K562 (cell line): Measurements from ENCODE around the gene CCDC68. TPM values are rescaled to one million over a fixed set of nuclear protein-coding genes. Genes with fewer than 3 reads are reported as not detected.

Experiments
- ATAC-seq: fragments of 200-7000 bp; cut with Tn5 transposase; 3 replicates; pipeline ENCODE4 v1.9.1; 2020; ENCODE audit warnings: moderate library complexity
- BruUV-seq: library from RNA; stranded (reverse); fragments of 400-500 nt; replicated peaks from 2 replicates; lab custom pipeline; 2021; lab: Mats Ljungman, UMichigan
- CTCF ChIA-PET: fragments of 300-600 bp; formaldehyde crosslinking; extraction: SDS; loops from one replicate; lab custom pipeline; 2021; ENCODE audit warnings: low intra/inter-chr PET ratio; lab: Yijun Ruan, JAX
- POLR2A ChIA-PET: fragments of 300-600, 350-650 bp; sonication (Branson Sonifier 250); formaldehyde crosslinking; extraction: SDS; loops from one replicate; lab custom pipeline; 2021; ENCODE audit warnings: antibody characterized with exemption, inconsistent platforms; lab: Yijun Ruan, JAX
- DNase-seq, 4 experiments: peaks; one replicate each; pipeline versions ENCODE4 v3.0.0 to v3.0.0-alpha.2; 2011 to 2018; ENCODE audit warnings: low spot score in 3 of 4, mixed read lengths in 3 of 4; ENCODE audit errors: extremely low read depth in 1 of 4
- FAIRE-seq: peaks from 2 replicates; lab custom pipeline; 2011; peaks lifted over from hg19 to GRCh38; lab: Jason Lieb, UNC
- H2AFZ ChIP-seq: 2 replicates; pipeline ENCODE4 v1.6.0; 2011; ENCODE audit warnings: low read depth, low read length, control low read depth, inconsistent platforms
- H3K27ac ChIP-seq: fragments of 200-600 bp; 3 replicates; pipeline ENCODE4 v1.8.0; 2011; ENCODE audit warnings: low read depth, mild to moderate bottlenecking, control low read depth, inconsistent platforms, low read length, moderate library complexity, mixed read lengths; ENCODE audit errors: extremely low read depth
- H3K27me3 ChIP-seq, 2 experiments: fragments of 300-600 bp in 1 of 2; 2 replicates in 1 of 2; 3 replicates in 1 of 2; pipeline versions ENCODE4 v1.6.0 to v1.8.0; 2011; ENCODE audit warnings: inconsistent platforms in 2 of 2, low read length in 2 of 2, mild to moderate bottlenecking in 1 of 2, mixed read lengths in 1 of 2, moderate library complexity in 1 of 2; ENCODE audit not compliant: control insufficient read depth in 2 of 2, insufficient read depth in 2 of 2
- H3K36me3 ChIP-seq: fragments of 300-600 bp; 3 replicates; pipeline ENCODE4 v1.8.0; 2011; ENCODE audit warnings: mild to moderate bottlenecking, low read length, inconsistent platforms; ENCODE audit not compliant: control insufficient read depth, insufficient read depth
- H3K4me1 ChIP-seq, 2 experiments: fragments of 200-600 bp in 1 of 2; replicated peaks in 1 of 2; 2 replicates in 1 of 2; 3 replicates in 1 of 2; pipeline versions ENCODE4 v1.5.1 to v1.8.0; 2011; ENCODE audit warnings: inconsistent platforms in 2 of 2, low read length in 2 of 2, mild to moderate bottlenecking in 1 of 2, mixed read lengths in 1 of 2, moderate library complexity in 1 of 2; ENCODE audit not compliant: control insufficient read depth in 2 of 2, insufficient read depth in 2 of 2
- H3K4me2 ChIP-seq: 2 replicates; pipeline ENCODE4 v1.6.1; 2011; ENCODE audit warnings: low read length, control low read depth, inconsistent platforms, mixed read lengths; ENCODE audit not compliant: insufficient read depth
- H3K4me3 ChIP-seq: fragments of 200-600 bp; sonication (generic), shearing (Covaris generic); 2 replicates; pipeline ENCODE4 v1.5.1; 2016; ENCODE audit warnings: control low read depth, inconsistent platforms
- H3K79me2 ChIP-seq: fragments of 200-600 bp; 3 replicates; pipeline ENCODE4 v1.8.0; 2011; ENCODE audit warnings: low read length, inconsistent platforms; ENCODE audit not compliant: control insufficient read depth, insufficient read depth
- H3K9ac ChIP-seq, 2 experiments: 2 replicates each; pipeline versions ENCODE4 v1.6.0 to v1.6.1; 2011; ENCODE audit warnings: low read depth in 2 of 2, low read length in 2 of 2, control low read depth in 1 of 2, inconsistent platforms in 1 of 2, mild to moderate bottlenecking in 1 of 2, mixed read lengths in 1 of 2; ENCODE audit not compliant: insufficient read depth in 1 of 2
- H3K9me1 ChIP-seq: one replicate; pipeline ENCODE4 v1.6.0; 2011; ENCODE audit warnings: inconsistent platforms, mild to moderate bottlenecking, low read length, moderate library complexity; ENCODE audit not compliant: control insufficient read depth, insufficient read depth
- H3K9me3 ChIP-seq: replicated peaks from 2 replicates; pipeline ENCODE4 v1.5.1; 2011; ENCODE audit warnings: low read depth, low read length, inconsistent platforms; ENCODE audit not compliant: control insufficient read depth, insufficient read depth
- H4K20me1 ChIP-seq: replicated peaks from 2 replicates; pipeline ENCODE4 v1.6.1; 2011; ENCODE audit warnings: low read length, inconsistent platforms, mixed read lengths; ENCODE audit not compliant: control insufficient read depth, insufficient read depth
- CAMTA2 ChIP-seq: fragments of 250-450 bp; sonication (Bioruptor Pico); conservative IDR thresholded peaks from 2 replicates; pipeline ENCODE4 v1.5.1; 2022
- CBFA2T2 ChIP-seq: fragments of 450-650 bp; conservative IDR thresholded peaks from 2 replicates; pipeline ENCODE4 v1.6.1; 2017; ENCODE audit warnings: mild to moderate bottlenecking
- COPS2 ChIP-seq: fragments of 450-650 bp; conservative IDR thresholded peaks from 2 replicates; pipeline ENCODE4 v1.6.1; 2016; ENCODE audit warnings: mild to moderate bottlenecking, moderate library complexity
- MAFK ChIP-seq: IDR thresholded peaks from 2 replicates; pipeline ENCODE4 v1.6.1; 2011; ENCODE audit warnings: low read length, improper control_type of control experiment
- NR2F6 ChIP-seq: fragments of 450-650 bp; formaldehyde crosslinking; IDR thresholded peaks from 2 replicates; pipeline ENCODE4 v1.4.0; 2020; ENCODE audit warnings: mild to moderate bottlenecking
- NRF1 ChIP-seq, 2 experiments: fragments of 450-650 bp; IDR thresholded peaks in 1 of 2; conservative IDR thresholded peaks in 1 of 2; 2 replicates each; pipeline ENCODE4 v1.6.1; 2014; ENCODE audit warnings: mild to moderate bottlenecking in 2 of 2
- SLC30A9 ChIP-seq: fragments of 250-450 bp; sonication (Bioruptor Pico); IDR thresholded peaks from 2 replicates; pipeline ENCODE4 v1.8.0; 2022; ENCODE audit warnings: mild to moderate bottlenecking, moderate library complexity
- SMARCB1 ChIP-seq: IDR thresholded peaks from 2 replicates; pipeline ENCODE4 v1.6.1; 2011; ENCODE audit warnings: improper control_type of control experiment, low read depth; ENCODE audit not compliant: insufficient read length
- SRF ChIP-seq, 2 experiments: fragments of 250-450, 450-650 bp in 1 of 2; sonication (Bioruptor Pico) in 1 of 2; sonication (generic) in 1 of 2; formaldehyde crosslinking; IDR thresholded peaks; 2 replicates each; pipeline versions ENCODE4 v1.5.0 to v1.5.1; 2020 to 2022; ENCODE audit warnings: mild to moderate bottlenecking in 1 of 2, missing genetic modification reagents in 1 of 2
- TRIM24 ChIP-seq, 2 experiments: fragments of 450-650 bp; IDR thresholded peaks; 2 replicates each; pipeline ENCODE4 v1.6.1; 2016
- U2AF2 ChIP-seq: fragments of 200-400 bp; formaldehyde crosslinking; optimal IDR thresholded peaks from 2 replicates; pipeline ENCODE3; 2017; ENCODE audit warnings: low read depth, mild to moderate bottlenecking, low read length
- ZNF3 ChIP-seq: fragments of 250-450 bp; sonication (Bioruptor Pico); IDR thresholded peaks from 2 replicates; pipeline ENCODE4 v1.5.0; 2021; ENCODE audit warnings: mild to moderate bottlenecking, moderate library complexity
- ZNF780A ChIP-seq: fragments of 250-450 bp; sonication (Bioruptor Pico); IDR thresholded peaks from 2 replicates; pipeline ENCODE4 v1.5.0; 2021; ENCODE audit warnings: mild to moderate bottlenecking
- WGBS: fragments of 100-300 bp; shearing (Covaris generic); methylation state at CpG from one replicate; pipeline ENCODE4 v1.1.6; 2016; ENCODE audit warnings: low coverage, mixed read lengths; ENCODE audit not compliant: insufficient coverage; ENCODE audit errors: missing lambda C conversion rate; 5-methylcytosine and 5-hydroxymethylcytosine counted together
- in situ Hi-C: fragments of 300-500 bp; cut with MboI; formaldehyde crosslinking; loops from 4 replicates; pipeline ENCODE4 v1.15.0; 2018; ENCODE audit warnings: inconsistent platforms, mixed read lengths
- intact Hi-C: fragments of 100-400 bp; cut with micrococcal nuclease; formaldehyde crosslinking; loops from 2 replicates; pipeline ENCODE4 v1.14.2; 2022
- polyA plus RNA-seq, 8 experiments: library from polyadenylated mRNA; depleted of rRNA in 4 of 8; stranded (reverse) in 5 of 8; unstranded in 3 of 8; fragments of >200 nt; fragmentation: Nextera tagmentation in 2 of 8; fragmentation: Illumina TruSeq in 1 of 8; extraction: Ambion mirVana in 2 of 8; extraction: Trizol in 1 of 8; gene quantifications; 2 replicates each; pipeline versions ENCODE4 v1.2.1 to v1.2.3, GENCODE V29; 2011 to 2014; ENCODE audit warnings: inconsistent platforms in 1 of 8, missing spikeins in 1 of 8
- total RNA-seq, 7 experiments: library from RNA; depleted of rRNA in 6 of 7; stranded (reverse); fragments of >200 nt in 6 of 7; fragmentation: Illumina TruSeq in 2 of 7; extraction: Trizol in 2 of 7; gene quantifications; 2 replicates each; pipeline versions ENCODE4 v1.2.1 to v1.2.3, GENCODE V29; 2011 to 2021; ENCODE audit warnings: low replicate concordance in 1 of 7
- TF ChIP-seq, protein P1 (sequence below): sonication (generic); formaldehyde crosslinking; IDR thresholded peaks from 2 replicates; pipeline ENCODE4 v1.5.0; 2020; ENCODE audit warnings: missing genetic modification reagents
- TF ChIP-seq, protein P2 (sequence below): fragments of 250-450 bp; sonication (Bioruptor Pico); IDR thresholded peaks from 2 replicates; pipeline ENCODE4 v1.5.0; 2021; ENCODE audit warnings: mild to moderate bottlenecking, moderate library complexity
- TF ChIP-seq, protein P3 (sequence below), 2 experiments: fragments of 450-650 bp; conservative IDR thresholded peaks; 2 replicates each; pipeline ENCODE4 v1.6.1; 2017; ENCODE audit warnings: mild to moderate bottlenecking in 2 of 2, moderate library complexity in 2 of 2

Gene CCDC68
- total and polyA plus RNA-seq, 9 of the 15 experiments (the other 6 are each of a cell fraction or from before 2014, with no cell fraction given) = 0.28 to 4.5 (median 1.4) TPM

DNA sequence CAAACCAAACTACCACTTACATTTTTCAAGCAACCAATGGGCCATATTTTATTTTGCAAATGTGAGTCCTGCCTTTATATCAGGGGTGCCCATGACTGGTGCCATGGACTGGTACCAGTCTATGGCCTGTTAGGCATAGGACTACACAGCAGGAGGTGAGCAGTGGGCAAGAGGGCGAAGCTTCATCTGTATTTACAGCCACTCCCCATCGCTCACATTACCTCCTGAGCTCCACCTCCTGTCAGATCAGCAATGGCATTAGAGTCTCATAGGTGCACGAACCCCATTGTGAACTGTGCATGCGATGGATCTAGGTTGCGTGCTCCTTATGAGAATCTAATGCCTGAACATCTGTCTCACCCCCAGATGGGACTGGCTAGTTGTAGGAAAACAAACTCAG, 53.6 kb downstream of the CCDC68 start:
- ATAC-seq = no peak
- H4K20me1 ChIP-seq = no peaks in the 10 kb centered on the region
- H3K27ac ChIP-seq = no peak overlapping the region
- no peaks in the 10 kb centered on the region for H3K27me3 ChIP-seq
- no peak overlapping the region for H2AFZ ChIP-seq
- H3K4me3 ChIP-seq = no peak overlapping the region
- H3K79me2 ChIP-seq = no peaks in the 10 kb centered on the region
- no peaks in the 10 kb centered on the region for H3K9me1 ChIP-seq
- H3K4me2 ChIP-seq = no peak overlapping the region
- no peak overlapping the region for H3K9ac ChIP-seq
- CTCF ChIA-PET = no interaction called here
- no peaks in the 10 kb centered on the region for H3K9me3 ChIP-seq
- H3K4me1 ChIP-seq = no peaks in the 10 kb centered on the region
- POLR2A ChIA-PET = no interaction called here
- BruUV-seq = no TSS peak
- no peak for FAIRE-seq
- in situ Hi-C loops = no loop called here
- no peaks in the 10 kb centered on the region for H3K36me3 ChIP-seq
- no peak for DNase-seq
- intact Hi-C loops = no loop called here
- WGBS = 46% methylated on average over 5 of the region's 5 CpGs
- TF ChIP-seq MAFK = no peak
- no peak for TF ChIP-seq SMARCB1
- TF ChIP-seq, protein P1, sequence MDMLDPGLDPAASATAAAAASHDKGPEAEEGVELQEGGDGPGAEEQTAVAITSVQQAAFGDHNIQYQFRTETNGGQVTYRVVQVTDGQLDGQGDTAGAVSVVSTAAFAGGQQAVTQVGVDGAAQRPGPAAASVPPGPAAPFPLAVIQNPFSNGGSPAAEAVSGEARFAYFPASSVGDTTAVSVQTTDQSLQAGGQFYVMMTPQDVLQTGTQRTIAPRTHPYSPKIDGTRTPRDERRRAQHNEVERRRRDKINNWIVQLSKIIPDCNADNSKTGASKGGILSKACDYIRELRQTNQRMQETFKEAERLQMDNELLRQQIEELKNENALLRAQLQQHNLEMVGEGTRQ = no peak
- TF ChIP-seq COPS2 = no peak
- TF ChIP-seq, protein P2, sequence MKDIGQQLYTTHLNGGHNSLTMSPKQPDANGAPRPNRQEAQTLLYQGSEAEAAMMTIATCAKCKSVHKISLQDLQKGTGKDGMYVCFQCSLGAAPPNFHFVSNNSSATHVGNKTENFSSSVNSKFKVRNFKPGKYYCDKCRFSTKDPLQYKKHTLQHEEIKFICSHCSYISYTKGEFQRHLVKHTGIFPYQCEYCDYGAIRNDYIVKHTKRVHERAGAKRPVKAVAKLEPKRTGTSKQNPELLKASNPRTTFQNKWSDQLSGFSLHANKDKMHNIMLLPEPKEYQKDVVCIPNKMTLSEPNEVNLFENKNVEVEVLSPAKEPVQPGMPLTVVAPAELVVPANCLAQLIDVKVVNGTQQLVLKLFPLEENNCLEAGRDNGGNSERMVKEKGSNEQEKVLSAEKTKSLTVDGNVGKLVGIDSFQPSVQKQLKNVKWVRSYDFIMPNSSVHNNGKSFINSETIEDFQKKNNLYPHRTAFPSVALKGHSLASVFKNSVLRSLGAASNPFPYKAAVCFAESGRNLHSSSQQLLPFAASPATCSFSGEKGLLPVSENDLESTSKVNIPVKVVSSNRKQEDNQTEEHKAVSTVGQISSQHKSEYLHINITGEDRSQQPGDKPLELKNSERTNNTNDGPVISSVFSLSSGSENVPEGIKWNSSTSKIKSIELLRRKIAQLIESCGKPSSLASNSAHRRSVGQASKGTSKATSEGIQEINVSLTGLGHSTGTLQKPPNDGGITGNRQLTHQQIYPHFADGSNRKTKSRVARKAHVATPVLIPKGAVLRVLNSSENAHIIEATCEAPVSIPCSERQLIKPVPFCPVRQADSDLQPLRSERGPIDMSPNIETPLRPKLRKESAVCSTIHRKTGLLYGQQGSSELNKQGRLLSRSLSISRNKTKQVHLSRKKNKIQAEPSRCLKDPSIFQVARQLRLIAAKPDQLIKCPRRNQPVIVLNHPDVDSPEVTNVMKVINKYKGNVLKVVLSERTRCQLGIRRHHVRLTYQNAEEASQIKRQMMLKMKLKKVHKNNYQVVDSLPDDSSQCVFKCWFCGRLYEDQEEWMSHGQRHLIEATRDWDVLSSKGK (CRISPR knock-in tag) = no peak
- TF ChIP-seq SLC30A9 (CRISPR knock-in tag) = no peak
- no peak for TF ChIP-seq CBFA2T2
- no peak for TF ChIP-seq SRF (CRISPR knock-in tag; IDR thresholded peaks at IDR 0.05)
- no peak for TF ChIP-seq NRF1 (conservative IDR thresholded peaks at IDR 0.05 in 1 of 2, IDR thresholded peaks at IDR 0.05 in 1 of 2)
- TF ChIP-seq CAMTA2 (CRISPR knock-in tag) = no peak
- no peak for TF ChIP-seq ZNF3 (CRISPR knock-in tag)
- no peak for TF ChIP-seq NR2F6 (CRISPR knock-in tag)
- no peak for TF ChIP-seq ZNF780A (CRISPR knock-in tag)
- TF ChIP-seq, protein P3, sequence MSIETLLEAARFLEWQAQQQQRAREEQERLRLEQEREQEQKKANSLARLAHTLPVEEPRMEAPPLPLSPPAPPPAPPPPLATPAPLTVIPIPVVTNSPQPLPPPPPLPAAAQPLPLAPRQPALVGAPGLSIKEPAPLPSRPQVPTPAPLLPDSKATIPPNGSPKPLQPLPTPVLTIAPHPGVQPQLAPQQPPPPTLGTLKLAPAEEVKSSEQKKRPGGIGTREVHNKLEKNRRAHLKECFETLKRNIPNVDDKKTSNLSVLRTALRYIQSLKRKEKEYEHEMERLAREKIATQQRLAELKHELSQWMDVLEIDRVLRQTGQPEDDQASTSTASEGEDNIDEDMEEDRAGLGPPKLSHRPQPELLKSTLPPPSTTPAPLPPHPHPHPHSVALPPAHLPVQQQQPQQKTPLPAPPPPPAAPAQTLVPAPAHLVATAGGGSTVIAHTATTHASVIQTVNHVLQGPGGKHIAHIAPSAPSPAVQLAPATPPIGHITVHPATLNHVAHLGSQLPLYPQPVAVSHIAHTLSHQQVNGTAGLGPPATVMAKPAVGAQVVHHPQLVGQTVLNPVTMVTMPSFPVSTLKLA (conservative IDR thresholded peaks at IDR 0.05) = no peak
- no peak for TF ChIP-seq TRIM24 (IDR thresholded peaks at IDR 0.05)
- no peak for TF ChIP-seq U2AF2
